NOMO-1 (cell line): ENCODE data around the gene LUC7L.
"Not testable (repeated sequence)": the region's sequence is repeated elsewhere in the genome, so short reads cannot be mapped to it uniquely, and the experiment has no call there.

ENCODE experiments used
- DNase-seq, 2 experiments: peaks; one replicate each; lab custom pipeline; 2025; ENCODE audit not compliant: unreplicated experiment in 2 of 2; lab: John Stamatoyannopoulos, UW

Gene LUC7L

GRCh38 chr16:263944-264343, 34.7 kb upstream of the LUC7L start:
- no peak for DNase-seq

GRCh38 chr16:263182-263774, 34.0 kb upstream of the LUC7L start:
- DNase-seq, result no peak

- DNase-seq, result no peak
These were observed 33.0 kb upstream of the LUC7L start for GRCh38 chr16:262121-262745.

GRCh38 chr16:261031-261691, 31.9 kb upstream of the LUC7L start:
- no peak for DNase-seq

GRCh38 chr16:260326-260725, 31.1 kb upstream of the LUC7L start:
- no peak for DNase-seq

GRCh38 chr16:259814-260253, 30.6 kb upstream of the LUC7L start:
- DNase-seq, result no peak

GRCh38 chr16:259226-259625, 30.0 kb upstream of the LUC7L start:
- DNase-seq, result no peak

GRCh38 chr16:258091-258490, 28.8 kb upstream of the LUC7L start:
- not testable (repeated sequence) for DNase-seq

GRCh38 chr16:255183-255582, 25.9 kb upstream of the LUC7L start:
- no peak for DNase-seq

GRCh38 chr16:254461-254860, 25.2 kb upstream of the LUC7L start:
- DNase-seq, result no peak

GRCh38 chr16:253833-254232, 24.6 kb upstream of the LUC7L start:
- no peak for DNase-seq

- DNase-seq, result no peak
These were observed 23.4 kb upstream of the LUC7L start for GRCh38 chr16:252366-253337.

- DNase-seq, result no peak
These were observed 20.2 kb upstream of the LUC7L start for GRCh38 chr16:249431-249830.

- DNase-seq, result no peak
These were observed 17.8 kb upstream of the LUC7L start for GRCh38 chr16:247027-247426.

GRCh38 chr16:245105-245504, 15.9 kb upstream of the LUC7L start:
- DNase-seq, result no peak

- DNase-seq, result no peak
These were observed 14.1 kb upstream of the LUC7L start for GRCh38 chr16:243348-243747.

GRCh38 chr16:242281-242680, 13.0 kb upstream of the LUC7L start:
- DNase-seq, result no peak

- DNase-seq, result no peak
These were observed 11.3 kb upstream of the LUC7L start for GRCh38 chr16:240559-240958.

GRCh38 chr16:239948-240277, 10.7 kb upstream of the LUC7L start:
- no peak for DNase-seq

GRCh38 chr16:234468-235305, 5.4 kb upstream of the LUC7L start, which contains the start of gene FAM234A:
Gene FAM234A, plus strand, starts transcription at chr16:234821. Its CDS starts 19,593 bp downstream, at chr16:254414.
- DNase-seq, result peak; percentile 87 to 97
